CD4-positive, alpha-beta T cell treated with Interleukin-17A for 1 hour (primary cell): ENCODE data around the gene BIRC3.
A peak's percentile ranks its signal among the peaks of the same experiment; 100 is the strongest.
"Not testable (repeated sequence)": the region's sequence is repeated elsewhere in the genome, so short reads cannot be mapped to it uniquely, and the experiment has no call there.

ENCODE experiments used
- DNase-seq: peaks from one replicate; pipeline ENCODE4 v3.0.0-alpha.2; 2020

BIRC3 gene

GRCh38 chr11:102328748-102329147 lies 11.5 kb downstream of the BIRC3 start:
- no peak for DNase-seq

- no peak for DNase-seq
These were observed 12.9 kb downstream of the BIRC3 start for GRCh38 chr11:102330231-102330630.

- no peak for DNase-seq
These were observed 14.1 kb downstream of the BIRC3 start for GRCh38 chr11:102331341-102331740.

GRCh38 chr11:102332611-102332994 lies 15.3 kb downstream of the BIRC3 start:
- no peak for DNase-seq

- no peak for DNase-seq
These were observed 21.3 kb downstream of the BIRC3 start for GRCh38 chr11:102338479-102339010.

GRCh38 chr11:102341311-102341710 lies 24.0 kb downstream of the BIRC3 start:
- not testable (repeated sequence) for DNase-seq

GRCh38 chr11:102341844-102342318 lies 24.6 kb downstream of the BIRC3 start:
- peak; percentile 86 for DNase-seq

GRCh38 chr11:102343809-102344208 lies 26.5 kb downstream of the BIRC3 start:
- no peak for DNase-seq

- DNase-seq = peak; percentile 57
These were observed 28.6 kb downstream of the BIRC3 start for GRCh38 chr11:102345904-102346303.

GRCh38 chr11:102346456-102346747 lies 29.1 kb downstream of the BIRC3 start:
- DNase-seq = no peak

- DNase-seq = peak; percentile 94
These were observed 29.6 kb downstream of the BIRC3 start, which contains the start of gene BIRC2 for GRCh38 chr11:102346748-102347461. Gene BIRC2, plus strand, starts transcription at chr11:102347214. Its CDS starts 2,641 bp downstream, at chr11:102349855.

- peak; percentile 57 for DNase-seq
These were observed 30.4 kb downstream of the BIRC3 start for GRCh38 chr11:102347462-102348370.

- DNase-seq = no peak
These were observed 39.8 kb downstream of the BIRC3 start for GRCh38 chr11:102357116-102357515.

GRCh38 chr11:102359372-102359771 lies 42.1 kb downstream of the BIRC3 start:
- no peak for DNase-seq

- DNase-seq = peak; percentile 39
These were observed 43.4 kb downstream of the BIRC3 start for GRCh38 chr11:102360681-102361080.

GRCh38 chr11:102361086-102362031 lies 44.1 kb downstream of the BIRC3 start:
- peak; percentile 56 for DNase-seq

- DNase-seq = no peak
These were observed 47.7 kb downstream of the BIRC3 start for GRCh38 chr11:102364991-102365390.

GRCh38 chr11:102367364-102367763 lies 50.1 kb downstream of the BIRC3 start:
- peak; percentile 49 for DNase-seq

GRCh38 chr11:102368472-102368871 lies 51.2 kb downstream of the BIRC3 start:
- DNase-seq = no peak

GRCh38 chr11:102374633-102375424 lies 57.5 kb downstream of the BIRC3 start:
- not testable (repeated sequence) for DNase-seq

- no peak for DNase-seq
These were observed 58.6 kb downstream of the BIRC3 start for GRCh38 chr11:102375720-102376399.
